Prostate gland (tissue), 2 donors: Measurements from ENCODE around the gene RAB24.

Source experiments
- CTCF ChIP-seq, 4 experiments: fragments of 200-600 bp in 2 of 4; fragments of 450-650 bp in 2 of 4; sonication (generic) in 2 of 4; IDR thresholded peaks; 1 replicate in 3 of 4; 2 replicates in 1 of 4; pipeline ENCODE4 v1.5.1; 2016 to 2019; ENCODE audit warnings: antibody characterized with exemption in 4 of 4, mild to moderate bottlenecking in 2 of 4, moderate library complexity in 2 of 4
- POLR2A ChIP-seq: fragments of 450-650 bp; IDR thresholded peaks from one replicate; pipeline ENCODE4 v1.6.1; 2016; ENCODE audit warnings: antibody characterized with exemption, mild to moderate bottlenecking
- POLR2AphosphoS5 ChIP-seq: sonication (generic); formaldehyde crosslinking; IDR thresholded peaks from one replicate; pipeline ENCODE4 v1.6.1; 2017; ENCODE audit warnings: antibody characterized with exemption

- TF ChIP-seq CTCF (IDR thresholded peaks at IDR 0.05) = no peak
- no peak for TF ChIP-seq POLR2AphosphoS5
- no peak for TF ChIP-seq POLR2A
These were observed 24.3 kb upstream of the RAB24 start for GRCh38 chr5:177327539-177328522.
